Esophagus muscularis mucosa (tissue), 4 donors: ENCODE measurements around the gene PEX14. TPM values are rescaled to one million over a fixed set of nuclear protein-coding genes. Genes with fewer than 3 reads are reported as not detected.

Experiments
- DNase-seq: peaks from one replicate; pipeline ENCODE4 v3.0.0-alpha.2; 2017; ENCODE audit errors: extremely low spot score
- H3K27ac ChIP-seq, 4 donors: fragments of 200-600 bp; sonication (generic); replicated peaks in 1 of 4; 1 replicate in 3 of 4; 2 replicates in 1 of 4; pipeline ENCODE4 v1.5.1; 2016 to 2019; ENCODE audit warnings: mild to moderate bottlenecking in 1 of 4
- H3K27me3 ChIP-seq, 4 donors: fragments of 200-600 bp; sonication (generic); one replicate each; pipeline versions ENCODE4 v1.5.1 to v1.6.0; 2016 to 2019
- H3K36me3 ChIP-seq, 4 donors: fragments of 200-600 bp; sonication (generic); one replicate each; pipeline ENCODE4 v1.5.1; 2016 to 2019
- H3K4me1 ChIP-seq, 4 donors: fragments of 200-600 bp; sonication (generic); one replicate each; pipeline ENCODE4 v1.5.1; 2016 to 2019
- H3K4me3 ChIP-seq, 4 donors: fragments of 200-600 bp; sonication (generic); 1 replicate in 2 of 4; 2 replicates in 2 of 4; pipeline ENCODE4 v1.5.1; 2016 to 2019; ENCODE audit warnings: mild to moderate bottlenecking in 4 of 4, moderate library complexity in 1 of 4
- H3K9me3 ChIP-seq, 4 donors: fragments of 200-600 bp; sonication (generic); 1 replicate in 3 of 4; 2 replicates in 1 of 4; pipeline ENCODE4 v1.5.1; 2016 to 2019
- EP300 ChIP-seq: sonication (generic); formaldehyde crosslinking; IDR thresholded peaks from one replicate; pipeline ENCODE4 v1.6.1; 2017; ENCODE audit warnings: antibody characterized with exemption
- POLR2A ChIP-seq: fragments of 450-650 bp; IDR thresholded peaks from one replicate; pipeline ENCODE4 v1.6.1; 2017; ENCODE audit warnings: antibody characterized with exemption, moderate library complexity, mild to moderate bottlenecking, low read depth
- POLR2AphosphoS5 ChIP-seq, 2 donors: sonication (generic); formaldehyde crosslinking; IDR thresholded peaks; one replicate each; pipeline ENCODE4 v1.6.1; 2017; ENCODE audit warnings: antibody characterized with exemption in 2 of 2
- WGBS: methylation state at CpG from one replicate; pipeline ENCODE4 v1.1.5; 2018; 5-methylcytosine and 5-hydroxymethylcytosine counted together
- intact Hi-C: fragments of 100-400 bp; cut with DNase I; formaldehyde crosslinking; loops from one replicate; pipeline ENCODE4 v1.15.1; 2023
- total RNA-seq, 4 donors: library from RNA; depleted of rRNA; stranded (reverse); fragments of >200 nt; gene quantifications; one replicate each; pipeline versions ENCODE4 v1.1.0 to v1.2.1, GENCODE V29; 2016
- TF ChIP-seq, protein P1 (sequence below), 3 experiments: fragments of 200-600 bp in 2 of 3; fragments of 450-650 bp in 1 of 3; sonication (generic) in 2 of 3; IDR thresholded peaks; one replicate each; pipeline ENCODE4 v1.5.1; 2017 to 2019; ENCODE audit warnings: antibody characterized with exemption in 3 of 3, mild to moderate bottlenecking in 2 of 3, moderate library complexity in 1 of 3

The PEX14 gene
- total RNA-seq, 4 donors from 2014 or later, result 16.2 to 24.2 (median 20.1) TPM

- no peaks in the 10 kb centered on the region for H3K36me3 ChIP-seq
- whole genome bisulfite sequencing, result under 1% methylated on average over 12 of the region's 13 CpGs
- intact Hi-C loops, result no loop called here
- TF ChIP-seq POLR2AphosphoS5 (IDR thresholded peaks at IDR 0.05) (no peak), EP300 (no peak), POLR2A (no peak)
- TF ChIP-seq, protein P1, sequence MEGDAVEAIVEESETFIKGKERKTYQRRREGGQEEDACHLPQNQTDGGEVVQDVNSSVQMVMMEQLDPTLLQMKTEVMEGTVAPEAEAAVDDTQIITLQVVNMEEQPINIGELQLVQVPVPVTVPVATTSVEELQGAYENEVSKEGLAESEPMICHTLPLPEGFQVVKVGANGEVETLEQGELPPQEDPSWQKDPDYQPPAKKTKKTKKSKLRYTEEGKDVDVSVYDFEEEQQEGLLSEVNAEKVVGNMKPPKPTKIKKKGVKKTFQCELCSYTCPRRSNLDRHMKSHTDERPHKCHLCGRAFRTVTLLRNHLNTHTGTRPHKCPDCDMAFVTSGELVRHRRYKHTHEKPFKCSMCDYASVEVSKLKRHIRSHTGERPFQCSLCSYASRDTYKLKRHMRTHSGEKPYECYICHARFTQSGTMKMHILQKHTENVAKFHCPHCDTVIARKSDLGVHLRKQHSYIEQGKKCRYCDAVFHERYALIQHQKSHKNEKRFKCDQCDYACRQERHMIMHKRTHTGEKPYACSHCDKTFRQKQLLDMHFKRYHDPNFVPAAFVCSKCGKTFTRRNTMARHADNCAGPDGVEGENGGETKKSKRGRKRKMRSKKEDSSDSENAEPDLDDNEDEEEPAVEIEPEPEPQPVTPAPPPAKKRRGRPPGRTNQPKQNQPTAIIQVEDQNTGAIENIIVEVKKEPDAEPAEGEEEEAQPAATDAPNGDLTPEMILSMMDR (IDR thresholded peaks at IDR 0.05), result no peak
- DNase-seq, result no peak
- H3K4me1 ChIP-seq, result peaks cover 21 to 46% (median 44%) of the 10 kb centered on the region in 4 donors
- peak overlapping the region; percentile 78 to 99 (median 91) for H3K4me3 ChIP-seq
- H3K27ac ChIP-seq, result peak overlapping the region; percentile 81 to 87 (median 86)
- H3K27me3 ChIP-seq, result no peaks in the 10 kb centered on the region
- no peaks in the 10 kb centered on the region for H3K9me3 ChIP-seq
These were observed 760 bp downstream of the PEX14 start for GRCh38 chr1:10475510-10475909.

DNA sequence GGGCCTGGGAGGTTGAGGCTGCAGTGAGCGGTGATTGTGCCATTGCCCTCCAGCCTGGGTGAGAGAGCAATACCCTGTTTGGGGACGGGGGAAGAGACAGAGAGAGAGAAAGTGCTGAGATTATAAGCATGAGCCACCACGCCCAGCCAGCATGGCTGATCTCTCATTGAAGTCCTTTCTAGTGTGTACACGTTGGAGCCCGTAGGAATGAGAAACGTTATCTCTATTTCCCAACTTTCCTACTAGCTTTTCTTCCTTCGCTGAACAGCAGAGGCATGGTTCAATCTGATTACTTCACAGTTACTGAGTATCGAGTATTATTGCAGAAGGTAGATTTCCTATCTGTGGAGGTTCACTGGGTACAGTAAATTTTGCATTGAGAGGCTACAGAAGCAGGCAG is 4.5 kb downstream of the PEX14 start:
- TF ChIP-seq, protein P1 (IDR thresholded peaks at IDR 0.05), result no peak
- no peak for TF ChIP-seq POLR2AphosphoS5 (IDR thresholded peaks at IDR 0.05)
- TF ChIP-seq POLR2A, result no peak
- no peak for TF ChIP-seq EP300
- H3K36me3 ChIP-seq, result no peaks in the 10 kb centered on the region
- no peak overlapping the region for H3K4me3 ChIP-seq
- H3K27ac ChIP-seq, result no peak overlapping the region
- H3K27me3 ChIP-seq, result no peaks in the 10 kb centered on the region
- peaks cover 7 to 27% (median 23%) of the 10 kb centered on the region in 4 donors for H3K4me1 ChIP-seq
- intact Hi-C loops, result no loop called here
- 78% methylated on average over 8 of the region's 8 CpGs for WGBS
- DNase-seq, result no peak
- H3K9me3 ChIP-seq, result no peaks in the 10 kb centered on the region

GRCh38 chr1:10480614-10481013 is 5.9 kb downstream of the PEX14 start:
- H3K27me3 ChIP-seq, result no peaks in the 10 kb centered on the region
- 87% methylated on average over 2 of the region's 2 CpGs for WGBS
- DNase-seq, result no peak
- H3K9me3 ChIP-seq, result no peaks in the 10 kb centered on the region
- H3K36me3 ChIP-seq, result no peaks in the 10 kb centered on the region
- H3K27ac ChIP-seq, result no peak overlapping the region
- no peak overlapping the region for H3K4me3 ChIP-seq
- H3K4me1 ChIP-seq, result peaks cover 6 to 19% (median 15%) of the 10 kb centered on the region in 4 donors
- intact Hi-C loops, result no loop called here
- TF ChIP-seq, protein P1 (IDR thresholded peaks at IDR 0.05), result no peak
- TF ChIP-seq POLR2AphosphoS5 (IDR thresholded peaks at IDR 0.05), result no peak
- no peak for TF ChIP-seq EP300

- Histone ChIP-seq H3K27me3 (no peaks in the 10 kb centered on the region), H3K4me3 (no peak overlapping the region), H3K4me1 (no peaks in the 10 kb centered on the region), H3K36me3 (no peaks in the 10 kb centered on the region), H3K27ac (no peak overlapping the region), H3K9me3 (no peaks in the 10 kb centered on the region)
- 87% methylated on average over 6 of the region's 6 CpGs for WGBS
- DNase-seq, result no peak
- intact Hi-C loops, result no loop called here
- no peak for TF ChIP-seq POLR2AphosphoS5 (IDR thresholded peaks at IDR 0.05)
- TF ChIP-seq POLR2A, result no peak
- TF ChIP-seq, protein P1 (IDR thresholded peaks at IDR 0.05), result no peak
- no peak for TF ChIP-seq EP300
These were observed 9.8 kb downstream of the PEX14 start for GRCh38 chr1:10484521-10484920.
